Erythroblast (primary cell): Measurements from ENCODE around the gene THUMPD1.

Experiments
- GATA1 ChIP-seq: IDR thresholded peaks from 2 replicates; pipeline ENCODE4 v1.6.1; 2011; ENCODE audit warnings: low read depth, mild to moderate bottlenecking, control low read depth, low read length, moderate library complexity
- POLR2A ChIP-seq: IDR thresholded peaks from 2 replicates; pipeline ENCODE4 v1.6.1; 2011; ENCODE audit warnings: mild to moderate bottlenecking, low read length

GRCh38 chr16:20781697-20782096, 40.1 kb upstream of the THUMPD1 start:
- no peak for TF ChIP-seq POLR2A
- TF ChIP-seq GATA1: no peak
